GM21423 (cell line): ENCODE measurements around the gene KLF6.

Experiments
- ATAC-seq: cut with Tn5 transposase; IDR thresholded peaks from one replicate; pipeline ENCODE4 v1.9.1; 2021; ENCODE audit warnings: mild to moderate bottlenecking, moderate library complexity; ENCODE audit not compliant: unreplicated experiment

Gene KLF6

GRCh38 chr10:3757638-3758490, 27.1 kb downstream of the KLF6 start:
- ATAC-seq: peak; percentile 81

GRCh38 chr10:3757250-3757637, 27.8 kb downstream of the KLF6 start:
- no peak for ATAC-seq

DNA sequence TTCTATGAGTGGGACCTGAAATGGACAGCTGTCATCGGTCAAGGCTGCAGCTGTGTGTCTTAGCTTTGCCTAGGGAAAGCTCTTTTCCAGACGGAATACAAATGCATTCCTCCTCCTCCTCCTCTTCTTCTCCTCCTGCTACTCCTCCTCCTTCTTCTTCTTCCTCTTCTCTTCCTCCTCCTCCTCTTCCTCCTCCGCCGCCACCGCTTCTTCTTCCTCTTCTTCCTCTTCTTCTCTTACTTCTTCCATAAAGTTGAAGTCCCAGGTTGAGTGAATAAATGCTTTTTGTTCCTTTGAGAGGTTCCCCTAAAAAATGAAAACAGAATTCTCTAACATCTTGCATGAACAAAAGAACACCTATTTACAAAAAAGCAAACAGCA, 28.7 kb downstream of the KLF6 start:
- ATAC-seq: no peak

DNA sequence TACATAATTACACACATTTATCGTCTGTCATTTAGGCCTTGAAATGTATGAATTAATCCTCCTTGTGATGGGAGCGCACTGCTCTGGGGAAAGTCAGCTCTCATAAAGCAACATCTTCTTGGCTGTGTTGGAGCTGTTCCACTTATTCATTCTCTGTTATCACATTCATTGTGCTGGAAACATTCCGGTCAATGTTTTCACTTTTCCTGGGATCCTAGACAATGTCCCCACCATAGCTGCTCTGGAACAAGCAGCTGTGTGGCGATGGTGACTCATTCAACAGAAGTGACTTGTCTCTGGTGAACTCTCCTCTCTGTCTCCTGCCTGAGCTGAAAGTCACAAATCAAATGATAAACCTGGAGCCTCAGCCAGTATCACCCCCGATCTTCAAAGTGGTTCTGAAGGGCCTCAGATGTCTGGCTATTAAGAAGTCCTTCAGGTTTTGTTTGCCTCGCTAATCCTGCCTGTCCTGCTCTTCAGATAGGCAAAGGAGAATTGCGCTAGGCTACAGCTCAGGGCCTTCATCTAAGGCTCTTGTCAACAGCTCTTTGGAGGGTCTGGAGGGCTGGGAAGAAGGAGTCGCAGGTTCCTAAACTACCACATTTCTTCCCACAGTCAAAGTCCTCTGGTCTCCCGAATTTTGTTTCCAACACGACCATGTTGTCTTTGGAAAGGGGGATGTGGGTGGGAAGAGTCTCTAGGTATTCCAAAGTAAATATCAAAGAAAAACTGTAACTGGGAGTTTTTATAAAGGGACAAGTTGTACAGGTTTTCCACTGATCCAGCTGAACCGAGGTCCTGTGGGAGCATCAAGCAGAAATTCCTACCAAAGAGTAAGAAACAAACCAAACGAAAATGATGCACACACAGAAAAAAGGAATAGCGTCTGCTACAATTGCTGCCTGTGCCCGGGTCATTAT, 29.3 kb downstream of the KLF6 start:
- ATAC-seq: no peak

DNA sequence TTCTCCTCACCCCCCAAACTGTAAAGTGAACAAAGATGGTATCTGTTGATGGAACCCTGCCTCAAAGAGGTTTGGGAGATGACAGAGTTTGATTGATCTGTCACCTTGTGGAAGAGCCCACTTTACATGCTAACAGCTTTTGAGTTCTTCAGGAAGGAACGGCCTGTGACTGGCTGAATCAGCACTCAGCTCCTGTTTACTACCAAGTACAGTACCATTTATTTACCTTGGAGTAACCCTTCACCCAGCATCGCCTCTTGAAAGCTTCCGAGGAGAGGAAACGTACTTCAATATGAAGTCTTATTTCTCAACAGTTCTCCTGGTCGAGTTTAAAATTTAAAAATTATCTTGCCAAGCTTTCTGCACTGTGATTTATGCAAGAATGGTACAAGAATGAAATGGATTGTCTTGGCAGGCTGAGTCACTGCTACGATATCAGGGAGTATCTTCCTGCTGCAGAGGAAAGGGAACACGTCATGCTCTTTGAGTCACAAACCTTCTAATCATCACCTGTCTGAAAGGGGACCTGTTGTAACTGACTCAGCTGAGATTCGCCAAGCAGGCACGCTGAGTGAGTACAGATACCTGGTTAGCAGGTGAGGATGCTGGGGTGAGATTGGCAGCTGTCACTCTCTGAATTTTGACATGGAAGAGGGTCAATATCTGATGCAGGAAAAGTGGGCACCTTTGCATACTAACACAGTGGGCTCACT, 30.1 kb downstream of the KLF6 start:
- no peak for ATAC-seq

DNA sequence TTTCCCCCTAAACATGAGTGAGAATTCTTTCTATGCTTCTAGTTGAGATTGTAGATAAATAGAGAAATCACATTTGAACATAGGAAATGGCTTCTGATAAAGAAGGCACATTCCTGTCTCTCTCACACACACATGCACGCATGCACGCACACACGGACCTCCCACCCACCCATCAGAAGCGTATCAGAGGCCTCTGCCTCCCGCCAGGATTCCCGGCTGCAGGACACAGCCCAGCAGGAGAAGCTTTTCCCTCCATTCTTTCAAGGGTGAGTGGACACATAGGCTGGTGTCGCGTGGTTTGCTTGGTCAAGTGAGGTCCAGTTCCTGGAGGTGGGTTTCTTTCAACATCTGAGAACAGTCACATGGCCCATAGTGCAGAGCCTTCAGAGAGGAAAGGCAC, 34.2 kb downstream of the KLF6 start:
- no peak for ATAC-seq

- peak; percentile 39 for ATAC-seq
Measured at GRCh38 chr10:3750006-3750816, 34.8 kb downstream of the KLF6 start.

- peak; percentile 48 for ATAC-seq
Measured at GRCh38 chr10:3749600-3749999, 35.4 kb downstream of the KLF6 start.

GRCh38 chr10:3749011-3749410, 36.0 kb downstream of the KLF6 start:
- no peak for ATAC-seq

GRCh38 chr10:3748484-3748883, 36.5 kb downstream of the KLF6 start:
- no peak for ATAC-seq

DNA sequence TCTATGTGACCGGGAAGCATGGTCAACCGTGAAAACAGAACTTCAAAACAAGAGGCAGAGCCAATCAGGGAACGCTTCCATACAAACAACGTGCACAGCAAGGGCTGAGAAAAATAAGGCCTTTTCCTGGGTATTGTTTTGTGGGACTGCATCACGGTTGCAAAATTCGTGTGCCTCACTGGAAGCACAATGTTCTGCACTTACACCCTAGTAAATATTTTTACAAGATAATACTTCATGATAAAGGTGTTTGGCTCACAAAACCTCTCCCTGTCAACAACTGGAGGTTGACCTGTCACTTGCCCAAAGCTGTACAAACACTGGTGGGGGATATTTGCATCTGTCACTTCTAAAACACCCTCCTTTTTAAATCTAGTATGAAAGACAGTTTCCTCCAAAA, 37.0 kb downstream of the KLF6 start:
- no peak for ATAC-seq

DNA sequence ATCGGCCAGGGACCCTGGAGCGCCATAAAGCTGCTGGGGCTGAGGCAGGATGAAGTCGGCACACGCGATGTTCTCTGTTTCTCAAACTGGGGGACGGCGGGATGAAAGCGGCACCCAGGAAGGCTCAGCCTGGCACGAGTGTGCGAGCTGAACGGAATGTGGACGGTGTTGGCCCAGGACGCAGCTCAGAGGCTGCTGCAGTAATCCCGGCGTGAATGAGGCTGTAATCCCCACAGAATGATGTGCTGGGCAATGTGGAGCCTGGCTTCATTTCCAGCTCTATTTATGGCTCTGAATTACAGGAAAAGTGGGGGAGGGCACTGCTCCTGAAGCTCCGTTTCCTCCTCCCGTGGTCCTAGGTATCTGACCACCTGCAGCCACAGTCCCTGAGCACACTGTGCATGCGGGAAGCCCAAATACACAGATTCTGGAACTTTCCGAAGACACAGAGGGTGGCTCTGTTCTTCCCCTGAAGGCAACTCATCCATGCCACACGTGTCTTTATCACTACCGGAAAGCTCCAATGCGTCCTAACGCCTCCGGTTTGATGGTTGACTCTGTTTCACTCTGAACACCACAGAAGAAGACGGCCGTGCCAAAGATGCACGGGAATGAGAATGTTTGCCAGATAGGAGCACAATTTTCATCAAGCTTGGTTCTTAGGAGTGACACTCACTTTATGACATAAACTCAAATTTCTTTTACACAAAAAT, 37.6 kb downstream of the KLF6 start:
- ATAC-seq: no peak

- no peak for ATAC-seq
Measured at GRCh38 chr10:3746634-3747033, 38.4 kb downstream of the KLF6 start.

DNA sequence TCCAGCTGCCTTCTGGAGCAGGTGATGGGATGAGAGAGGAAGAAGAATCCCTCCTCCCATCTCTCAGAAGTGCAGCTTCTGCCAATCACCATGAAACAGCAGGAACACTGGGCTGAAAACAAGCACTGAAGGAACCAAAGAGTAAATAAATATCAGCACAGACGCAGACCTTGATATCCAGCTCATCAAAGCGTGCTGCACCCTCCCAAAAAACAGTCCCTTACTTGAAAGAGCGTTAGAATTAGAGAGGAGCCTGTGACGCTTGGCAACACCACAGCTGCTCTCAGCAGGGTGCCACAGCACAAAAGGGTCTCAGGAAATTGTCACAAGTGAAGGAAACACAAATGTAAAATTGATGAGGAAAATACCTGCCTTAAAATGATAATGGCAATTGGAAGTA, 39.5 kb downstream of the KLF6 start:
- no peak for ATAC-seq

DNA sequence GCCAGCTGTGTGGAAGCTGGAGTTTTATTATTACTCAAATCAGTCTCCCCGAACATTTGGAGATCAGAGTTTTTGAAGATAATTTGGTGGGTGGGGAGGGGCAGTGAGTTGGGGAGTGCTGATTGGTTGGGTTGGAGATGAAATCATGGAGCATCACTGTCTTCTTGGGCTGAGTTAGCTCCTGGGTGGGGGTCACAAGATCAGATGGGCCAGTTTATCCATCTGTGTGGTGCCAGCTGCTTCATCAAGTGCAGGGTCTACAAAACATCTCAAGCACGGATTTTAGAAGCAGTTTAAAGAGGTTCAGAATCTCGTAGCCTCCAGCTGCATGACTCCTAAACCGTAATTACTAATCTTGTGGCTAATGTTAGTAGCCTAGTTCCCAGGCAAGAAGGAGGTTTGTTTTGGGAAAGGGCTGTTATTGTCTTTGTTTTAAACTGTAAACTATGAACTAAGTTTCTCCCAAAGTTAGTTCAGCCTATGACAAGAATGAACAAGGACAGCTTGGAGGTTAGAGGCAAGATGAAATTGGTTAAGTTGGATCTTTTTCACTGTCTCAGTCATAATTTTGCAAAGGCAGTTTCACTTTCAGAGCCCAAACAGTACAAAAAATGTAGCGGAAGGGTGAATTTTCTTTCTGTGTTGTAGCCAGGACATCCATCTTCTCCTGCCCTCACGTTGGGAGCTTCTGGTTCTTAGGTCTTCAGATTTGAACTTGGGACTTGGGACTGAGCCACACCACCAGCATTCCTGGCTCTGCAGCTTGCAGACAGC, 43.1 kb downstream of the KLF6 start:
- ATAC-seq: no peak

- peak; percentile 42 for ATAC-seq
Measured at GRCh38 chr10:3740157-3740871, 44.7 kb downstream of the KLF6 start.

DNA sequence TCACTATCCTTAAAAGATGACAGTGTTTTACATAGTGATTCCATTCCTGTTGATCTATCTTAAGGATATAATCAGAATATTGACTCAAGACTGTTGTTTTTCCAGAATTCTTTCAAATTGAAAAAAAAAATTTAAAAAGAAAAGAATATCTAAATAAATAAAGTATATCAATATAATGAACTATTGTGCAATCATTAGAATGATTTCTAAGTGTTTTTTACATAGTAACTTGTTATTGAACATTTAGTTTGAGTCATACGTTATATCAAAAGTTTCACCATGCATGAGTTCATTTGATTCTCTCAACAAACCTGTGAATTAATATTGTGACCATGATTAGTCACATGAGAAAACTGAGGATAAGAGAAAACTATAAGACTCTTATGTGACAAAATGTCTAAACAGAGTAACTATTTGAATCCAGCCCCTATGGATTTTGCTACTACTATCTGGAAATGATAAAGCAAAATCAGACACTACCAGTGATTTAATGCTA, 46.1 kb downstream of the KLF6 start:
- no peak for ATAC-seq

DNA sequence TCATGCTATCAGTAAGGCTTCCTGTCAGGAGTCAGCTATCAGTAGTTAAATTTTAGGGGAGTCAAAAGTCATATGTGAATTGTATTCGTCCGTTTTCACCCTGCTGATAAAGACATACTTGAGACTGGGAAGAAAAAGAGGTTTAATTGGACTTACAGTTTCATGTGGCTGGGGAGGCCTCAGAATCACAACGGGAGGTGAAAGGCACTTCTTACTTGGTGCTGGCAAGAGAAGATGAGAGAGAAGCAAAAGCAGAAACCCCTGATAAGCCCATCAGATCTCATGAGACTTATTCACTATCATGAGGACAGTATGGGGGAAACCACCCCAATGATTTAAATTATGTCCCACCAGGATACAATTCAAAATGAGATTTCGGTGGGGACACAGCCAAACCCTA, 47.1 kb downstream of the KLF6 start:
- no peak for ATAC-seq
